HEK293 (cell line): ENCODE measurements around the gene CELA1.

Experiments used
- CTCF ChIA-PET: fragments of 350-600 bp; formaldehyde crosslinking; extraction: SDS; loops from one replicate; lab custom pipeline; 2021; ENCODE audit warnings: antibody characterized with exemption; lab: Yijun Ruan, JAX
- POLR2A ChIA-PET: fragments of 300-600 bp; formaldehyde crosslinking; extraction: SDS; loops from one replicate; lab custom pipeline; 2020; ENCODE audit warnings: antibody characterized with exemption, inconsistent platforms; lab: Yijun Ruan, JAX
- H3K27ac ChIP-seq: fragments of 200-500 bp; sonication (Bioruptor generic); 2 replicates; pipeline ENCODE4 v1.5.1; 2014; ENCODE audit warnings: low read depth, low read length, control low read depth, inconsistent platforms; ENCODE audit errors: extremely low read depth
- H3K36me3 ChIP-seq, 2 experiments: fragments of 200-500 bp in 1 of 2; sonication (Bioruptor generic) in 1 of 2; 1 replicate in 1 of 2; 2 replicates in 1 of 2; pipeline ENCODE4 v1.5.1; 2014 to 2017; ENCODE audit warnings: inconsistent platforms in 2 of 2, low read length in 2 of 2; ENCODE audit not compliant: control insufficient read depth in 2 of 2, insufficient read depth in 1 of 2
- H3K4me1 ChIP-seq: fragments of 200-500 bp; sonication (Bioruptor generic); 2 replicates; pipeline ENCODE4 v1.5.1; 2014; ENCODE audit warnings: mild to moderate bottlenecking, low read length, inconsistent platforms; ENCODE audit not compliant: control insufficient read depth, insufficient read depth
- H3K4me3 ChIP-seq: 2 replicates; pipeline ENCODE4 v1.5.1; 2011; ENCODE audit warnings: low read depth, mild to moderate bottlenecking, control low read depth, low read length, moderate library complexity
- H3K9me3 ChIP-seq: fragments of 200-500 bp; sonication (Bioruptor generic); 2 replicates; pipeline ENCODE4 v1.5.1; 2014; ENCODE audit warnings: low read depth, low read length, inconsistent platforms; ENCODE audit not compliant: control insufficient read depth, insufficient read depth
- AEBP2 ChIP-seq: fragments of 450-650 bp; formaldehyde crosslinking; IDR thresholded peaks from 2 replicates; pipeline ENCODE4 v1.5.1; 2016; ENCODE audit warnings: missing biosample characterization, missing genetic modification characterization, borderline replicate concordance
- BCL11A ChIP-seq: fragments of 450-650 bp; formaldehyde crosslinking; IDR thresholded peaks from 2 replicates; pipeline ENCODE4 v1.5.1; 2016; ENCODE audit warnings: low read depth, missing biosample characterization, missing genetic modification characterization
- BCL11B ChIP-seq: fragments of 450-650 bp; formaldehyde crosslinking; IDR thresholded peaks from 2 replicates; pipeline ENCODE4 v1.5.1; 2016; ENCODE audit warnings: low read depth, missing biosample characterization, missing genetic modification characterization
- HIC1 ChIP-seq: fragments of 450-650 bp; formaldehyde crosslinking; IDR thresholded peaks from 2 replicates; pipeline ENCODE4 v1.5.1; 2016; ENCODE audit warnings: missing biosample characterization, missing genetic modification characterization
- INSM2 ChIP-seq: fragments of 450-650 bp; formaldehyde crosslinking; IDR thresholded peaks from 2 replicates; pipeline ENCODE4 v1.5.1; 2016; ENCODE audit warnings: missing biosample characterization, missing genetic modification characterization
- REPIN1 ChIP-seq: fragments of 450-650 bp; formaldehyde crosslinking; IDR thresholded peaks from 2 replicates; pipeline ENCODE4 v1.5.1; 2017; ENCODE audit warnings: missing biosample characterization, missing genetic modification characterization, low read depth
- ZBTB1 ChIP-seq: fragments of 450-650 bp; formaldehyde crosslinking; IDR thresholded peaks from 2 replicates; pipeline ENCODE4 v1.5.1; 2016; ENCODE audit warnings: missing biosample characterization, missing genetic modification characterization
- ZBTB26 ChIP-seq: fragments of 450-650 bp; formaldehyde crosslinking; optimal IDR thresholded peaks from 2 replicates; pipeline ENCODE3; 2016; ENCODE audit warnings: missing biosample characterization, mild to moderate bottlenecking, missing genetic modification characterization
- ZBTB48 ChIP-seq: fragments of 450-650 bp; formaldehyde crosslinking; IDR thresholded peaks from 2 replicates; pipeline ENCODE4 v1.5.1; 2016; ENCODE audit warnings: missing biosample characterization, missing genetic modification characterization
- ZBTB8A ChIP-seq: fragments of 450-650 bp; formaldehyde crosslinking; IDR thresholded peaks from 2 replicates; pipeline ENCODE4 v1.5.1; 2016; ENCODE audit warnings: missing biosample characterization, missing genetic modification characterization
- ZFP69B ChIP-seq: fragments of 450-650 bp; formaldehyde crosslinking; IDR thresholded peaks from 2 replicates; pipeline ENCODE4 v1.5.1; 2016; ENCODE audit warnings: missing biosample characterization, missing genetic modification characterization
- ZNF138 ChIP-seq: fragments of 450-650 bp; formaldehyde crosslinking; IDR thresholded peaks from 2 replicates; pipeline ENCODE4 v1.5.1; 2016; ENCODE audit warnings: missing biosample characterization, missing genetic modification characterization, borderline replicate concordance
- ZNF140 ChIP-seq: fragments of 450-650 bp; formaldehyde crosslinking; IDR thresholded peaks from 2 replicates; pipeline ENCODE4 v1.5.1; 2016; ENCODE audit warnings: missing biosample characterization, missing genetic modification characterization
- ZNF157 ChIP-seq: fragments of 450-650 bp; formaldehyde crosslinking; IDR thresholded peaks from 2 replicates; pipeline ENCODE4 v1.5.1; 2016; ENCODE audit warnings: missing biosample characterization, missing genetic modification characterization
- ZNF16 ChIP-seq: fragments of 450-650 bp; formaldehyde crosslinking; IDR thresholded peaks from 2 replicates; pipeline ENCODE4 v1.5.1; 2016; ENCODE audit warnings: low read depth, missing biosample characterization, missing genetic modification characterization
- ZNF202 ChIP-seq: fragments of 450-650 bp; formaldehyde crosslinking; IDR thresholded peaks from 2 replicates; pipeline ENCODE4 v1.5.1; 2016; ENCODE audit warnings: missing biosample characterization, missing genetic modification characterization, borderline replicate concordance
- ZNF311 ChIP-seq: fragments of 450-650 bp; formaldehyde crosslinking; IDR thresholded peaks from 2 replicates; pipeline ENCODE4 v1.5.1; 2017; ENCODE audit warnings: missing biosample characterization, missing genetic modification characterization, borderline replicate concordance
- ZNF416 ChIP-seq: fragments of 450-650 bp; formaldehyde crosslinking; IDR thresholded peaks from 2 replicates; pipeline ENCODE4 v1.5.1; 2016; ENCODE audit warnings: missing biosample characterization, missing genetic modification characterization
- ZNF426 ChIP-seq: fragments of 450-650 bp; formaldehyde crosslinking; IDR thresholded peaks from 2 replicates; pipeline ENCODE4 v1.5.1; 2017; ENCODE audit warnings: missing biosample characterization, missing genetic modification characterization, mild to moderate bottlenecking, inconsistent platforms, moderate library complexity
- ZNF560 ChIP-seq: fragments of 450-650 bp; formaldehyde crosslinking; IDR thresholded peaks from 2 replicates; pipeline ENCODE4 v1.5.1; 2017; ENCODE audit warnings: missing biosample characterization, missing genetic modification characterization, borderline replicate concordance
- ZNF624 ChIP-seq: fragments of 450-650 bp; formaldehyde crosslinking; IDR thresholded peaks from 2 replicates; pipeline ENCODE4 v1.5.1; 2017; ENCODE audit warnings: missing biosample characterization, missing genetic modification characterization
- ZNF639 ChIP-seq: fragments of 450-650 bp; formaldehyde crosslinking; IDR thresholded peaks from 2 replicates; pipeline ENCODE4 v1.5.1; 2016; ENCODE audit warnings: missing biosample characterization, missing genetic modification characterization
- ZNF658 ChIP-seq: fragments of 450-650 bp; formaldehyde crosslinking; IDR thresholded peaks from 2 replicates; pipeline ENCODE4; 2016; ENCODE audit warnings: missing biosample characterization, missing genetic modification characterization
- ZNF704 ChIP-seq: fragments of 450-650 bp; formaldehyde crosslinking; IDR thresholded peaks from 2 replicates; pipeline ENCODE4 v1.5.1; 2016; ENCODE audit warnings: missing biosample characterization, missing genetic modification characterization
- ZNF707 ChIP-seq: fragments of 450-650 bp; formaldehyde crosslinking; IDR thresholded peaks from 2 replicates; pipeline ENCODE4 v1.5.1; 2016; ENCODE audit warnings: missing biosample characterization, missing genetic modification characterization

Gene CELA1

GRCh38 chr12:51372021-51372420, 25.5 kb upstream of the CELA1 start:
- Histone ChIP-seq H3K27ac (no peak overlapping the region), H3K4me3 (no peak overlapping the region), H3K9me3 (no peaks in the 10 kb centered on the region), H3K36me3 (peaks cover 4 to 23% of the 10 kb centered on the region in 2 experiments; a peak in 2 of 3 replicates), H3K4me1 (peaks cover 7% of the 10 kb centered on the region)
- ChIA-PET POLR2A (interaction anchor here (0.9 to 1.8 kb wide), 12 partner anchors 9 to 346 kb away, joined by 3 to 31 read pairs (median 4); partner anchors contain the start of genes CSRNP2, DAZAP2, GALNT6 and SLC11A2), CTCF (interaction anchor here (0.5 to 1.8 kb wide), 16 partner anchors 11 to 861 kb away, joined by 3 to 7 read pairs (median 4); partner anchors contain the start of gene KRT7)
- TF ChIP-seq ZNF157 (tag by site-specific recombination) (no peak), ZBTB26 (no peak), ZNF138 (no peak), ZNF624 (tag by site-specific recombination) (no peak), BCL11B (tag by site-specific recombination) (no peak), ZBTB1 (no peak), HIC1 (no peak), ZNF202 (tag by site-specific recombination) (no peak), ZFP69B (tag by site-specific recombination) (no peak), ZBTB48 (tag by site-specific recombination) (no peak), INSM2 (no peak), AEBP2 (tag by site-specific recombination) (no peak), ZNF658 (no peak)

GRCh38 chr12:51371295-51371953, 24.9 kb upstream of the CELA1 start:
- Histone ChIP-seq H3K27ac (peak overlapping the region; percentile 42; the same call in 1 of the 2 replicates), H3K4me1 (peaks cover 6% of the 10 kb centered on the region), H3K9me3 (no peaks in the 10 kb centered on the region), H3K36me3 (peaks cover 4 to 18% of the 10 kb centered on the region in 2 experiments; a peak in 2 of 3 replicates), H3K4me3 (no peak overlapping the region)
- ChIA-PET CTCF (interaction anchor here (0.5 to 1.8 kb wide), 17 partner anchors 10 to 862 kb away, joined by 3 to 7 read pairs (median 4); partner anchors contain the start of gene KRT7), POLR2A (interaction anchor here (0.6 to 1.8 kb wide), 13 partner anchors 10 to 850 kb away, joined by 3 to 31 read pairs (median 4); partner anchors contain the start of genes CSRNP2, DAZAP2, GALNT6 and SLC11A2)
- TF ChIP-seq ZNF16 (no peak), ZNF416 (tag by site-specific recombination) (no peak), REPIN1 (tag by site-specific recombination) (no peak), ZNF707 (tag by site-specific recombination) (no peak), ZNF639 (peak; percentile 85), BCL11A (tag by site-specific recombination) (peak; percentile 55), ZNF426 (tag by site-specific recombination) (no peak), ZNF560 (tag by site-specific recombination) (no peak), ZNF704 (tag by site-specific recombination) (no peak), ZNF140 (no peak), ZBTB8A (tag by site-specific recombination) (peak; percentile 31; the same call in 1 of the 2 replicates), ZNF624 (tag by site-specific recombination) (no peak), ZNF311 (tag by site-specific recombination) (no peak)
